ENCODE measurements around the gene ENKUR. TPM values are rescaled to one million over a fixed set of nuclear protein-coding genes. Genes with fewer than 3 reads are reported as not detected.

ENKUR gene
- total RNA-seq, 1 experiment from 2014 or later: not detected

- no peak for DNase-seq
Measured at GRCh38 chr10:24963521-24964041, 52.4 kb downstream of the ENKUR start.

GRCh38 chr10:24962995-24963394, 53.0 kb downstream of the ENKUR start:
- H2AFZ ChIP-seq (ENCODE audit: low read length): no peak overlapping the region
- peak overlapping the region; percentile 62 for H3K4me2 ChIP-seq (ENCODE audit: low read length)
- ChIA-PET POLR2A (ENCODE audit: unreplicated experiment) (no interaction called here), CTCF (interaction anchor here (0.6 to 0.8 kb wide), 2 partner anchors 118 to 317 kb away, joined by 3 to 5 read pairs; no protein-coding TSS in a partner anchor)
- H3K36me3 ChIP-seq (ENCODE audit: low read depth, low read length): no peaks in the 10 kb centered on the region
- no peaks in the 10 kb centered on the region for H3K27me3 ChIP-seq (ENCODE audit: low read length)
- H3K79me2 ChIP-seq (ENCODE audit: low read length): no peaks in the 10 kb centered on the region
- H3K9me3 ChIP-seq (ENCODE audit: low read length): no peaks in the 10 kb centered on the region
- no peak for TF ChIP-seq EZH2phosphoT487 (IDR thresholded peaks at IDR 0.05; ENCODE audit: borderline replicate concordance, low read length)
- no peak for TF ChIP-seq EZH2 (IDR thresholded peaks at IDR 0.05; ENCODE audit: low read length, unreplicated experiment)
- TF ChIP-seq, protein P1, sequence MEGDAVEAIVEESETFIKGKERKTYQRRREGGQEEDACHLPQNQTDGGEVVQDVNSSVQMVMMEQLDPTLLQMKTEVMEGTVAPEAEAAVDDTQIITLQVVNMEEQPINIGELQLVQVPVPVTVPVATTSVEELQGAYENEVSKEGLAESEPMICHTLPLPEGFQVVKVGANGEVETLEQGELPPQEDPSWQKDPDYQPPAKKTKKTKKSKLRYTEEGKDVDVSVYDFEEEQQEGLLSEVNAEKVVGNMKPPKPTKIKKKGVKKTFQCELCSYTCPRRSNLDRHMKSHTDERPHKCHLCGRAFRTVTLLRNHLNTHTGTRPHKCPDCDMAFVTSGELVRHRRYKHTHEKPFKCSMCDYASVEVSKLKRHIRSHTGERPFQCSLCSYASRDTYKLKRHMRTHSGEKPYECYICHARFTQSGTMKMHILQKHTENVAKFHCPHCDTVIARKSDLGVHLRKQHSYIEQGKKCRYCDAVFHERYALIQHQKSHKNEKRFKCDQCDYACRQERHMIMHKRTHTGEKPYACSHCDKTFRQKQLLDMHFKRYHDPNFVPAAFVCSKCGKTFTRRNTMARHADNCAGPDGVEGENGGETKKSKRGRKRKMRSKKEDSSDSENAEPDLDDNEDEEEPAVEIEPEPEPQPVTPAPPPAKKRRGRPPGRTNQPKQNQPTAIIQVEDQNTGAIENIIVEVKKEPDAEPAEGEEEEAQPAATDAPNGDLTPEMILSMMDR (conservative IDR thresholded peaks at IDR 0.05; ENCODE audit: low read depth, low read length): no peak
- H3K4me3 ChIP-seq (ENCODE audit: low read length): no peak overlapping the region
- BruUV-seq (replicated peaks): no TSS peak
- no peaks in the 10 kb centered on the region for H4K20me1 ChIP-seq (ENCODE audit: low read length)
- H3K4me1 ChIP-seq (ENCODE audit: insufficient read depth, low read length): peaks cover 45% of the 10 kb centered on the region
- intact Hi-C loops (cut with micrococcal nuclease): loop anchor here (5.0 kb wide), 2 partner anchors 71 to 241 kb away; partner anchors contain the start of gene ARHGAP21
- peak; percentile 83 for ATAC-seq
- 0 out of 2 replicates have a peak overlapping the region, but pooled peaks have one; percentile 51 for H3K9ac ChIP-seq (ENCODE audit: low read length)
- DNase-seq: peak; percentile 94
- peak overlapping the region; percentile 83 for H3K27ac ChIP-seq (ENCODE audit: low read length)
- H3K9me2 ChIP-seq (replicated peaks; ENCODE audit: low read length): no peaks in the 10 kb centered on the region
- H3F3A ChIP-seq (ENCODE audit: low read length, unreplicated experiment): peaks cover 3% of the 10 kb centered on the region

More at GRCh38 chr10:24963521-24964041, 52.4 kb downstream of the ENKUR start:
- BruUV-seq (replicated peaks): no TSS peak
- ChIA-PET CTCF (interaction anchor here (0.8 kb wide), 1 partner anchor 118 kb away, joined by 5 read pairs; no protein-coding TSS in a partner anchor), POLR2A (ENCODE audit: unreplicated experiment) (no interaction called here)
- Histone ChIP-seq H3F3A (ENCODE audit: low read length, unreplicated experiment) (peaks cover 3% of the 10 kb centered on the region), H3K27me3 (ENCODE audit: low read length) (no peaks in the 10 kb centered on the region), H3K9ac (ENCODE audit: low read length) (no peak overlapping the region), H4K20me1 (ENCODE audit: low read length) (no peaks in the 10 kb centered on the region), H3K4me1 (ENCODE audit: insufficient read depth, low read length) (peaks cover 40% of the 10 kb centered on the region), H2AFZ (ENCODE audit: low read length) (no peak overlapping the region), H3K36me3 (ENCODE audit: low read depth, low read length) (no peaks in the 10 kb centered on the region), H3K79me2 (ENCODE audit: low read length) (no peaks in the 10 kb centered on the region), H3K9me2 (replicated peaks; ENCODE audit: low read length) (no peaks in the 10 kb centered on the region), H3K9me3 (ENCODE audit: low read length) (no peaks in the 10 kb centered on the region), H3K4me3 (ENCODE audit: low read length) (no peak overlapping the region), H3K4me2 (ENCODE audit: low read length) (peak overlapping the region; percentile 52), H3K27ac (ENCODE audit: low read length) (peak overlapping the region; percentile 51)
- no peak for ATAC-seq
- intact Hi-C loops (cut with micrococcal nuclease): loop anchor here (5.0 kb wide), 2 partner anchors 71 to 241 kb away; partner anchors contain the start of gene ARHGAP21
- no peak for TF ChIP-seq EZH2phosphoT487 (IDR thresholded peaks at IDR 0.05; ENCODE audit: borderline replicate concordance, low read length)
- TF ChIP-seq EZH2 (IDR thresholded peaks at IDR 0.05; ENCODE audit: low read length, unreplicated experiment): no peak
- TF ChIP-seq, protein P1 (conservative IDR thresholded peaks at IDR 0.05; ENCODE audit: low read depth, low read length): no peak

DNA sequence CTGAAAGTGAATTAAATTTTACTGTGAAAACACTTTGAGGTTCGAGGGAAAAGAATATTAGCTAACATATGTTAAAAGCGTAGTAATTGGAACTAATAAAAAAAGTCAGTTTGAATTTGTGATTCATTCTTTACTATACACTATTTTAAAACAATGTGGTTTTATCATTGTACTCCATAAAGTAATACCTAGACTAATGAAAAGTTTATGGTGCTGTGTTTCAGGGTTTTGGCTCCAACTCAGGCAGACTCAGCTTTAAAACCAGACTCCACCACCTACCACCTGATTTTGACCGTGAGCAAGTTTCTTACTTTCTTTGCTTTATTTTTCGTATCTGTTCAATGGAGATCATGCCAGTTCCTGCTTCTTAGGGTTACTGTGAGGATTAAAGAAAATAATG, 54.4 kb downstream of the ENKUR start:
- Histone ChIP-seq H3K36me3 (ENCODE audit: low read depth, low read length) (no peaks in the 10 kb centered on the region), H2AFZ (ENCODE audit: low read length) (no peak overlapping the region), H3K9me3 (ENCODE audit: low read length) (no peaks in the 10 kb centered on the region), H3K27ac (ENCODE audit: low read length) (peak overlapping the region; percentile 83), H3K4me3 (ENCODE audit: low read length) (no peak overlapping the region), H4K20me1 (ENCODE audit: low read length) (no peaks in the 10 kb centered on the region), H3K4me1 (ENCODE audit: insufficient read depth, low read length) (peaks cover 56% of the 10 kb centered on the region), H3K4me2 (ENCODE audit: low read length) (peak overlapping the region; percentile 62), H3K9ac (ENCODE audit: low read length) (peak overlapping the region; percentile 51; the same call in 1 of the 2 replicates), H3F3A (ENCODE audit: low read length, unreplicated experiment) (peaks cover 3% of the 10 kb centered on the region), H3K79me2 (ENCODE audit: low read length) (no peaks in the 10 kb centered on the region), H3K9me2 (replicated peaks; ENCODE audit: low read length) (no peaks in the 10 kb centered on the region), H3K27me3 (ENCODE audit: low read length) (no peaks in the 10 kb centered on the region)
- peak; percentile 65 for DNase-seq
- CTCF ChIA-PET: no interaction called here
- intact Hi-C loops (cut with micrococcal nuclease): loop anchor here (2.0 to 5.0 kb wide), 3 partner anchors 69 to 319 kb away; partner anchors contain the start of gene ARHGAP21
- POLR2A ChIA-PET (ENCODE audit: unreplicated experiment): interaction anchor here (0.6 kb wide), 2 partner anchors 25 to 94 kb away, joined by 3 to 4 read pairs; no protein-coding TSS in a partner anchor
- peak; percentile 59 for ATAC-seq
- BruUV-seq (replicated peaks): no TSS peak
- TF ChIP-seq, protein P1 (conservative IDR thresholded peaks at IDR 0.05; ENCODE audit: low read depth, low read length): no peak
- TF ChIP-seq EZH2phosphoT487 (IDR thresholded peaks at IDR 0.05; ENCODE audit: borderline replicate concordance, low read length) (no peak), EZH2 (IDR thresholded peaks at IDR 0.05; ENCODE audit: low read length, unreplicated experiment) (no peak)

Measured in PC-3 (cell line).